ENCODE data around the gene IL7R.

- no peak for TF ChIP-seq CTCF (conservative IDR thresholded peaks at IDR 0.05 in 1 of 2, IDR thresholded peaks at IDR 0.05 in 1 of 2; ENCODE audit: low read depth in 1 of 2, low read length in 2 of 2)
- no peak for TF ChIP-seq EZH2 (IDR thresholded peaks at IDR 0.05; ENCODE audit: low read length, missing control alignments)
These were observed at the start of gene IL7R for GRCh38 chr5:35856765-35857351.
